Ishikawa (cell line): ENCODE measurements around the gene SAPCD1.

Experiments used
- CEBPB ChIP-seq: IDR thresholded peaks from 2 replicates; pipeline ENCODE4 v1.6.1; 2012
- CREB1 ChIP-seq: IDR thresholded peaks from 2 replicates; pipeline ENCODE4 v1.6.1; 2012; ENCODE audit warnings: low read depth
- EGR1 ChIP-seq: IDR thresholded peaks from 2 replicates; pipeline ENCODE4 v1.6.1; 2012
- EP300 ChIP-seq: IDR thresholded peaks from 2 replicates; pipeline ENCODE4 v1.6.1; 2012; ENCODE audit warnings: borderline replicate concordance
- FOXM1 ChIP-seq: IDR thresholded peaks from 2 replicates; pipeline ENCODE4 v1.6.1; 2012; ENCODE audit warnings: low read depth, borderline replicate concordance
- MAX ChIP-seq: IDR thresholded peaks from 2 replicates; pipeline ENCODE4 v1.6.1; 2012
- NFIC ChIP-seq: IDR thresholded peaks from 2 replicates; pipeline ENCODE4 v1.6.1; 2012
- RAD21 ChIP-seq: IDR thresholded peaks from 2 replicates; pipeline ENCODE4 v1.6.1; 2012; ENCODE audit warnings: low read depth
- REST ChIP-seq: IDR thresholded peaks from 2 replicates; pipeline ENCODE4 v1.6.1; 2012; ENCODE audit warnings: low read depth, mild to moderate bottlenecking
- TAF1 ChIP-seq: IDR thresholded peaks from 2 replicates; pipeline ENCODE4 v1.6.1; 2012; ENCODE audit warnings: low read depth, mild to moderate bottlenecking
- TCF12 ChIP-seq: IDR thresholded peaks from 2 replicates; pipeline ENCODE4 v1.6.1; 2012; ENCODE audit warnings: low read depth
- TEAD4 ChIP-seq: IDR thresholded peaks from 2 replicates; pipeline ENCODE4 v1.6.1; 2012
- USF1 ChIP-seq: IDR thresholded peaks from 2 replicates; pipeline ENCODE4 v1.6.1; 2012
- YY1 ChIP-seq: IDR thresholded peaks from 2 replicates; pipeline ENCODE4 v1.6.1; 2012; ENCODE audit warnings: low read depth
- ZBTB7A ChIP-seq: IDR thresholded peaks from 2 replicates; pipeline ENCODE4 v1.6.1; 2012; ENCODE audit warnings: low read depth

Gene SAPCD1

GRCh38 chr6:31775184-31775583 is 12.7 kb downstream of the SAPCD1 start:
- no peak for TF ChIP-seq EGR1

GRCh38 chr6:31775633-31776484 is 13.4 kb downstream of the SAPCD1 start:
- no peak for TF ChIP-seq TAF1

- TF ChIP-seq CREB1 (no peak), REST (no peak), NFIC (no peak), USF1 (no peak), CEBPB (no peak), EP300 (no peak), TEAD4 (no peak), EGR1 (no peak), YY1 (no peak), MAX (no peak), ZBTB7A (no peak), FOXM1 (no peak), RAD21 (no peak)
These were observed 14.1 kb downstream of the SAPCD1 start for GRCh38 chr6:31776485-31776988.

GRCh38 chr6:31776989-31777666 is 14.7 kb downstream of the SAPCD1 start, which contains the start of gene VWA7:
TSS of gene VWA7 (minus strand) at chr6:31777328. CDS start at chr6:31776779, 549 bp downstream.
- peak; percentile 30; the same call in 1 of the 2 replicates for TF ChIP-seq USF1
- no peak; the same call in 1 of the 2 replicates for TF ChIP-seq TCF12
- no peak for TF ChIP-seq YY1
- TF ChIP-seq REST, result no peak
- peak; percentile 44; the same call in 1 of the 2 replicates for TF ChIP-seq EGR1
- TF ChIP-seq NFIC, result peak; percentile 93
- TF ChIP-seq RAD21, result no peak
- no peak for TF ChIP-seq TEAD4
- no peak for TF ChIP-seq CREB1
- no peak for TF ChIP-seq TAF1
- peak; percentile 29; the same call in 1 of the 2 replicates for TF ChIP-seq MAX
- 0 out of 2 replicates have a peak, but pooled peaks have one; percentile 25 for TF ChIP-seq ZBTB7A
- TF ChIP-seq FOXM1, result no peak

- TF ChIP-seq REST, result no peak
- no peak for TF ChIP-seq TAF1
- no peak for TF ChIP-seq EGR1
- TF ChIP-seq MAX, result no peak
- TF ChIP-seq CEBPB, result no peak
- no peak for TF ChIP-seq YY1
- no peak for TF ChIP-seq FOXM1
- TF ChIP-seq ZBTB7A, result no peak
- no peak for TF ChIP-seq USF1
These were observed 15.2 kb downstream of the SAPCD1 start for GRCh38 chr6:31777667-31778050.
